ENCODE data around the gene CCDC150.
"Not testable (repeated sequence)": the region's sequence is repeated elsewhere in the genome, so short reads cannot be mapped to it uniquely, and the experiment has no call there.

The CCDC150 gene

DNA sequence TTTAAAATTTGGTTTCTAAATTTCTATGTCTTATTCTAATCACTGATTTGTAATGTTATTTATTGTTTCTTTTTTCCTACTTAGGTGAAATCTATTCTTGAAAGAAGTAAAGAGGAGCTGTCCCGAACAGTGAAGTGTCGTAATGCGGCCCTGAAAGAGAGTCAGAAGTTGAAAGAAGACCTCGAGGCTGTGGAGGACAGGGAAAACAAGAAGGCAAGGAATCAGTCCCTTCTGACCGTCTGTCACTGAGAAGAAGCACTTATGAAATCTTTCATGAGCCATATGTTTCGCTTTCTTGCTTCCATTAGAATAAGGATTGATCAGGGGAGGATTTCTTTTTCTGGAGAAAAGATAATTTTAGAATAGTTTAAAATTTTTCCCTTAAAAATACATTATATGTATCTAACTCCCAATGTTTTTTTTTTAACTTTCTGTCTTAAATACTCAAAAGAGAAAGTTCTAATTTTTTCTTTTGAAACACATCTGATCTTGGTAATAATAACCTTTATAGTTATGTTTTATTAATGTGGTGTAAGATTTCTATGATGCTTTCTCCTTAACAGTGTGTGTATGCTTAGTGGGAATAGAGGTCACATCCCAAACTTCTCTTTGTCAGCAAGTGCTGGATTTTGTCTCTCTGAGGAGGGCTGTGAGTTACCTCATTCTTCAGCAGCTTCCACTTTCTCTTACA, 79.0 kb downstream of the CCDC150 start:
- no peak for DNase-seq
- no peak for ATAC-seq

DNA sequence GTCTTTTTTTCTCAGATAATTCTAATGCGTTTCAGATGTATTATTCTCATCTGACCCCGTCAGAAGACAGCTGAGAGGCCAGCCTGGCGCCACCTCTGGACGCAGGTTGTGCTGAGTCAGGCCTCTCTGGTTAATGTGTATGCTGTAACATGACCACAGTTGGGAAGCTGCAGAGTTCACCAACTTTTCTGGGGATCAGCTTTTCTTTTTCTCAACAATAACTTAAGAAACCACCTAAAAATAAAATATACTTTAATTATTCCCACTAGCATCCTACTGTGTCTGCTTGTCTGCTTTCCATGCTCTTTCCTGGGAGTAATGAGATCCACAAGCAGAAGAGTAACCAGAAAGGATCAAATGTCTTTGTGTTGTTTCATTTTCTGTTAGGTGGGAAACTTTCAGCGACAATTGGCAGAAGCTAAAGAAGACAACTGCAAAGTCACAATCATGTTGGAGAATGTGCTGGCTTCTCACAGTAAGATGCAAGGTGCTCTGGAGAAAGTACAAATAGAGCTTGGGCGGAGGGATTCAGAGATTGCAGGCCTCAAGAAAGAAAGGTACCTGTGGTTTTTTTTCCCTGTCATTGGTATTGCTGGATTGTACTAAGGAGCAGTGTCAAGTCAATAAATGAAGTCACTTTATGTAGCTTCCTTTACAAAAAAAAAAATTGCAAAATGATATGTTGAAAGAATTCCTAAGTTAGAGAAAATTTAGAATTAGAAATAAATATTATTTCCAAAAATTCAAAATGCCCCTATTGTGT, 79.8 kb downstream of the CCDC150 start:
- no peak for DNase-seq
- ATAC-seq = no peak

GRCh38 chr2:196723571-196723970, 84.1 kb downstream of the CCDC150 start:
- ATAC-seq = no peak
- DNase-seq = no peak

DNA sequence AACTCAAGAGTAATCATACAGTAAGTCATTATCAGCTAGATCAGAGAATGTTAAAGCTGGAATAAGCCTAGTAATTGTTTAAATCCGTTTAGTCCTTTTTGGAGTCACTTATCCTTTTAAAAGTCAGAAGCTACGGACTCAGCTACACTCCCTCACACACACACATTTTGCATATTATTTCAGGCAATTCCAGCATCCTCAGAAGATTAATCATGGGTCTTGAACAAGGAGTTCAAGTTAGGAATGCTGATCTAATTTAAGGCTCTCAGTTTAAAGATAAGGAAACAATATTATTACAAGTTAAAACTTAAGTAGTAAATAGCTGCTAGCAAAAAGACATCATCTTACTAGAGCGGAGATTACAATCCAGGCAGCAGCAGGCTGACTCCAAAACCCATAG, 85.7 kb downstream of the CCDC150 start:
- DNase-seq = no peak

GRCh38 chr2:196725882-196726281, 86.4 kb downstream of the CCDC150 start:
- DNase-seq (no peak), ATAC-seq (no peak)

More for the DNA sequence above, 85.7 kb downstream of the CCDC150 start:
- ATAC-seq = no peak

- ATAC-seq (no peak), DNase-seq (no peak)
Observed at GRCh38 chr2:196729418-196729817, 89.9 kb downstream of the CCDC150 start.

- not testable (repeated sequence) for ATAC-seq, DNase-seq
Observed at GRCh38 chr2:196736646-196737045, 97.1 kb downstream of the CCDC150 start.

DNA sequence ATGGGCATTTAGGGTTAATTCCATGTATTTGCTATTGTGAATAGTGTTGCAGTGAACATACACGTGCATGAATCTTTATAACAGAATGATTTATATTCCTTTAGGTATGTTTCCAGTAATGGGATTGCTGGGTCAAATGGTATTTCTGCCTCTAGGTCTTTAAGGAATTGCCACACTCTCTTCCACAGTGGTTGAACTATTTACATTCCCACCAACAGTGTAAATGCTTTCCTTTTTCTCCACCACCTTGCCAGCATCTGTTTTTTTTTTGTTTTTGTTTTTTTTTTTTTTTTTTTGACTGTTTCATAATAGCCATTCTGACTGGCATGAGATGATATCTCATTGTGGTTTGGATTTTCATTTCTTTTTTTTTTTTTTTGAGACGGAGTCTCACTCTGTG, 97.5 kb downstream of the CCDC150 start:
- ATAC-seq = no peak
- no peak for DNase-seq

DNA sequence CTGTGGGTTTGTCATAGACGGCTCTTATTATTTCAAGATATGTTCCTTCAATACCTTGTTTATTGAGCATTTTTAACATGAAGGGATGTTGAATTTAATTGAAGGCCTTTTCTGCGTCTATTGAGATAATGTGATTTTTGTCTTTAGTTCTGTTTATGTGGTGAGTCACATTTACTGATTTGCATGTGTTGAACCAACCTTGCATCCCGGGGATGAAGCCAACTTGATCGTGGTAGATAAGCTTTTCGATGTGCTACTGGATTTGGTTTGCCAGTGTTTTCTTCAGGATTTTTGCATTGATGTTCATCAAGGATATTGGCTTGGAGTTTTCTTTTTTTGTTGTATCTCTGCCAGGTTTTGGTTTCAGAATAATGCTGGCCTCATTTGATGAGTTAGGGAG, 99.5 kb downstream of the CCDC150 start:
- ATAC-seq (no peak), DNase-seq (no peak)

DNA sequence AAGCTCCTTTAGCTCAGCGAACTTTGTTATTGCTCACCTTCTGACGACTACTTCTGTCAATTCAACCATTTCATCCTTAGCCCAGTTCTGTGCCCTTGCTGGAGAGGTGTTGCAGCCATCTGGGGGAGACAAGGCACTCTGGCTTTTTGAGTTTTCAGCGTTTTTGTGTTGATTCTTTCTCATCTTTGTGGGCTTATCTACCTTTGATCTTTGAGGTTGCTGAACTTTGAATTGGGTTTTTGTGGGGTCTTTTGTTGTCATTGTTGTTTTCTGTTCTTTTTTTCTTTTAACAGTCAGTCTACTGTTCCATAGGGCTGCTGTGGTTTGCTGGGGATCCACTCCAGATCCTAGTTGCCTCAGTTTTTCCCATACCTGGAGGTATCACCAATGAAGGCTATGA, 102.7 kb downstream of the CCDC150 start:
- no peak for ATAC-seq
- DNase-seq = no peak

- ATAC-seq (no peak), DNase-seq (no peak)
Observed at GRCh38 chr2:196742685-196743084, 103.2 kb downstream of the CCDC150 start.

GRCh38 chr2:196743165-196743564, 103.7 kb downstream of the CCDC150 start:
- no peak for DNase-seq
- no peak for ATAC-seq

- no peak for DNase-seq
- no peak for ATAC-seq
Observed at GRCh38 chr2:196745711-196746110, 106.2 kb downstream of the CCDC150 start.

DNA sequence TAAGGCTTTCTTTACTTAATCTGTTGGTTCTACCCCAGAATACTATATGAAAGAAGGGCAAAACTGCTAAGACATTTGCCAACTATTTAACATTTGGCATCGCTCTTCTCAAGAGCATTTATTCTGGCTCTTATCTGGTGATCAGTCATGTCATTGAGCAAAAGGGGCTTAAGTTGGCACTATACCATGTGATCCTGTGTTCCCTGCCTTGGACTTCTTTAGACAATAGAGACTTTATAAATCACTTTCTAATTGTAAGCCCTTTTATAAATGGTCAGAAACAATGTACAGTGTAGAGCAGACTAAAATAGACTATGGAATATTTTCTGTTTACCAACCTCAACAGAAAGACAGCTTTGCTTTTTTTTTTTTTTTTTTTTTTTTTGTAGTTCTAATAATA, 107.9 kb downstream of the CCDC150 start:
- DNase-seq (no peak), ATAC-seq (no peak)

- ATAC-seq = no peak
- DNase-seq = no peak
Observed at GRCh38 chr2:196748123-196748522, 108.6 kb downstream of the CCDC150 start.

GRCh38 chr2:196750291-196750923, 110.9 kb downstream of the CCDC150 start:
- ATAC-seq = no peak

DNA sequence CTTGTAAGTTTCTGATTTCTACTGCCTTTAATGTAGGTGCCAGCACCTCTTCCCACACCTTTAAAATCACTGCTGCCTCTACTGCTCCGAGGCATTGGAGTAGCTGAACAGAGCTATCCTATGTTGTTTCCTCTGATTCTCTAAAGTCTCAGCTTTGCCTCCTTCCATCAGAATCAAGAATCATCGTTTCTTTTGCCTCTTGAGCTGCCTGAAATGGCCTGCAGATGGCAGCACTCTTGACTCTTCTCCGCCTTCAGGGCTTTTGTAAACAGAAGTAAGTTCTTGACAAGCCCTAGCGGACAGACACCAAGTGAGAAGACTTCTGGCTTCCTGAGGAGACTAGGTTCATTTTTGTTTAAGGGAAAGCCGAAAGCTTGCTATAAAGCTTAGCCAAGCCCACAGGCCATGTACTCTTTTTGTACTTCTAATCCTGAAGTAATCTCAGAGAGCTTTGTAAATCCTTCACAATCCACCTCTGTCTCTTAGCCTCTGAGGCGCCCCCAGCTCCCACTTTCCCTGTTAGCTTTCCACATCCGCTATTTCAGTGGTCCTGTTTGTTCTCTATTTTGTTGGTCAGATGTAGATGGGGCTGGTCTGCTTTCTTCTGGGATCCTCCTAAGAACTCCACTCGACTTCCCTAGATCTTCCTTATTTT, 111.6 kb downstream of the CCDC150 start:
- peak; percentile 65 for DNase-seq
- ATAC-seq = peak; percentile 63

More at GRCh38 chr2:196750291-196750923, 110.9 kb downstream of the CCDC150 start:
- DNase-seq = no peak

GRCh38 chr2:196758474-196759377, 119.2 kb downstream of the CCDC150 start:
- ATAC-seq (no peak), DNase-seq (no peak)

DNA sequence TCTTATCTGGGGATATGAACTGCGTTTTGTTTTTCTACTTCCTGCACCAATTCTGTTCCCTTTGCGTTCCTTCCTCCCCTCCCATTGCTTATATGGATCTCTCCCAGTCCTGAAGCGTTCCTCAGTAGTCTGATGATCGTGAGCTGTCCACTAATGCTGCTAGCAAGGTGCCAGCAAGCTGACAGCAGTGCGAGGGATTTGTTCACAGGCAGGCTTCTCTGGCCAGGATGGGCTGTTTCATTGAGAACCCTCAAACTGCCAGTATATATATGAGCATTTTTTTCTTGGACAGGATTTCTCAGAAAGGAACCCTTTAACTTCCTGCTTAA, 119.8 kb downstream of the CCDC150 start:
- no peak for DNase-seq

DNA sequence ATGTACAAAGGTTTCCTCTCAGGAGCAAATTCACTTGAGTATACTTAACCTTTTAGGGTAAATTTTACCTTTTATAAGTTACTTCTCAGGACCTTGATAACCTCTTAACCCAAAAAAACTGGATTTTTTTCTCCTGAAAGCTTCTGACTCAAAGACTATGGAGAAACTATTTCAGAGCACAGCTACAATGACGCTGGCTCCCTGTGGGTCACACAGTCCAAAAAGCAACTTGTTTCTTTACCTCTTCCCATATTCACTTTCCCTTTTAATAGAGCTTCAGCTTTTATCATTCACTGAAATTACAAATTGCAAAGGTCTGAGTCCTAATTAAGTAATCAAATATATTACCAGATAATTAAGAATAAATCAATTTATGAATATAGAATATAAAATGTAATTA, 127.6 kb downstream of the CCDC150 start:
- ATAC-seq = no peak
- DNase-seq = no peak

More for the DNA sequence above, 119.8 kb downstream of the CCDC150 start:
- no peak for ATAC-seq
